HCT116 (cell line): Measurements from ENCODE around the gene AGBL1. TPM values are rescaled to one million over a fixed set of nuclear protein-coding genes. Genes with fewer than 3 reads are reported as not detected.

Experiments
- ATAC-seq: fragments of 200-7000 bp; cut with Tn5 transposase; 2 replicates; pipeline ENCODE4 v1.9.1; 2020; ENCODE audit warnings: mild to moderate bottlenecking, moderate library complexity
- BruUV-seq: library from RNA; stranded (reverse); fragments of 400-500 nt; replicated peaks from 2 replicates; lab custom pipeline; 2021; lab: Mats Ljungman, UMichigan
- CTCF ChIA-PET: fragments of 300-600 bp; sonication (Branson Sonifier 250); formaldehyde crosslinking; loops from one replicate; lab custom pipeline; 2021; ENCODE audit warnings: antibody characterized with exemption; lab: Charles Lee
- POLR2A ChIA-PET: fragments of 300-600, 350-600 bp; sonication (Branson Sonifier 250); formaldehyde crosslinking; loops from one replicate; lab custom pipeline; 2021; ENCODE audit warnings: antibody characterized with exemption; lab: Charles Lee
- RAD21 ChIA-PET, 2 experiments: fragments of 300-600 bp; sonication (Branson Sonifier 250); formaldehyde crosslinking; loops; one replicate each; lab custom pipeline; 2023; ENCODE audit warnings: low total read pairs in 2 of 2; ENCODE audit not compliant: uncharacterized antibody in 2 of 2, unreplicated experiment in 2 of 2, low non-redundant PET in 1 of 2; lab: Charles Lee
- DNase-seq: peaks from one replicate; pipeline ENCODE4 v3.0.0-alpha.2; 2010; ENCODE audit warnings: low read depth, low spot score
- H2AFZ ChIP-seq: fragments of 200-600 bp; shearing (Covaris generic), sonication (generic); 2 replicates; pipeline ENCODE4 v1.6.1; 2017; ENCODE audit warnings: low read depth, mixed run types, mixed read lengths, antibody characterized with exemption, low read length; ENCODE audit not compliant: poor library complexity, severe bottlenecking
- H3K27ac ChIP-seq: 2 replicates; pipeline ENCODE4 v1.5.1; 2012; ENCODE audit warnings: low read depth, low read length
- H3K27me3 ChIP-seq: fragments of 200-600 bp; sonication (generic); 2 replicates; pipeline ENCODE4 v1.6.1; 2016; ENCODE audit warnings: mixed run types, low read length, mixed read lengths; ENCODE audit not compliant: insufficient read depth
- H3K36me3 ChIP-seq, 2 experiments: fragments of 200-500 bp in 1 of 2; fragments of 200-600 bp in 1 of 2; sonication (Bioruptor generic) in 1 of 2; sonication (generic) in 1 of 2; 2 replicates each; pipeline versions ENCODE4 v1.5.1 to v1.6.1; 2014 to 2016; ENCODE audit warnings: low read length in 2 of 2, inconsistent platforms in 1 of 2, mixed read lengths in 1 of 2, mixed run types in 1 of 2; ENCODE audit not compliant: insufficient read depth in 2 of 2, control insufficient read depth in 1 of 2
- H3K4me1 ChIP-seq, 2 experiments: fragments of 200-600 bp in 1 of 2; sonication (generic) in 1 of 2; 2 replicates each; pipeline versions ENCODE4 v1.5.1 to v1.6.1; 2012 to 2017; ENCODE audit warnings: low read length in 2 of 2, inconsistent platforms in 1 of 2, mild to moderate bottlenecking in 1 of 2, mixed read lengths in 1 of 2, mixed run types in 1 of 2, moderate library complexity in 1 of 2; ENCODE audit not compliant: insufficient read depth in 2 of 2, control insufficient read depth in 1 of 2
- H3K4me2 ChIP-seq: fragments of 200-600 bp; sonication (generic); 2 replicates; pipeline ENCODE4 v1.6.1; 2017; ENCODE audit warnings: mixed run types, low read length, mixed read lengths
- H3K4me3 ChIP-seq, 2 experiments: fragments of 200-600 bp in 1 of 2; sonication (generic) in 1 of 2; replicated peaks in 1 of 2; 2 replicates each; pipeline ENCODE4 v1.5.1; 2011 to 2016; ENCODE audit warnings: low read length in 2 of 2, control low read depth in 1 of 2, low read depth in 1 of 2, mild to moderate bottlenecking in 1 of 2, mixed read lengths in 1 of 2, mixed run types in 1 of 2
- H3K79me2 ChIP-seq: fragments of 200-600 bp; sonication (generic); 2 replicates; pipeline ENCODE4 v1.6.1; 2017; ENCODE audit warnings: mild to moderate bottlenecking, mixed run types, low read length, moderate library complexity, mixed read lengths; ENCODE audit not compliant: insufficient read depth
- H3K9ac ChIP-seq: fragments of 200-600 bp; sonication (generic); 2 replicates; pipeline ENCODE4 v1.6.1; 2016; ENCODE audit warnings: low read length, mixed read lengths
- H3K9me2 ChIP-seq: fragments of 200-600 bp; sonication (generic), shearing (Covaris generic); 2 replicates; pipeline ENCODE4 v1.6.1; 2017; ENCODE audit warnings: mixed run types, mild to moderate bottlenecking, moderate library complexity; ENCODE audit not compliant: insufficient read depth
- H3K9me3 ChIP-seq, 2 experiments: fragments of 200-500 bp in 1 of 2; fragments of 200-600 bp in 1 of 2; sonication (Bioruptor generic) in 1 of 2; sonication (generic) in 1 of 2; 2 replicates each; pipeline ENCODE4 v1.6.1; 2014 to 2017; ENCODE audit warnings: low read length in 2 of 2, mixed read lengths in 2 of 2, inconsistent platforms in 1 of 2, low read depth in 1 of 2, mild to moderate bottlenecking in 1 of 2, mixed run types in 1 of 2, moderate library complexity in 1 of 2; ENCODE audit not compliant: control insufficient read depth in 1 of 2, insufficient read depth in 1 of 2
- H4K20me1 ChIP-seq: fragments of 200-600 bp; sonication (generic), shearing (Covaris generic); 2 replicates; pipeline ENCODE4 v1.6.1; 2017; ENCODE audit warnings: mixed run types, mild to moderate bottlenecking, moderate library complexity; ENCODE audit not compliant: insufficient read depth
- CBX3 ChIP-seq: IDR thresholded peaks from 2 replicates; pipeline ENCODE4 v1.6.1; 2012; ENCODE audit warnings: low read depth
- CEBPB ChIP-seq: IDR thresholded peaks from 2 replicates; pipeline ENCODE4 v1.6.1; 2012; ENCODE audit warnings: low read depth
- ELF1 ChIP-seq: IDR thresholded peaks from 2 replicates; pipeline ENCODE4 v1.6.1; 2012; ENCODE audit warnings: low read depth, borderline replicate concordance
- FOSL1 ChIP-seq: IDR thresholded peaks from 2 replicates; pipeline ENCODE4 v1.6.1; 2012; ENCODE audit warnings: low read depth
- JUND ChIP-seq: IDR thresholded peaks from 2 replicates; pipeline ENCODE4 v1.6.1; 2012
- POLR2A ChIP-seq: IDR thresholded peaks from 2 replicates; pipeline ENCODE4 v1.7.0; 2011; ENCODE audit warnings: borderline replicate concordance; ENCODE audit not compliant: insufficient read depth, insufficient read length; ENCODE audit errors: extremely low read depth
- POLR2AphosphoS5 ChIP-seq: IDR thresholded peaks from 2 replicates; pipeline ENCODE4 v1.6.1; 2011; ENCODE audit warnings: mild to moderate bottlenecking, low read depth, low read length, moderate library complexity
- TCF7L2 ChIP-seq: IDR thresholded peaks from 2 replicates; pipeline ENCODE4 v1.7.0; 2011; ENCODE audit warnings: borderline replicate concordance, inconsistent platforms; ENCODE audit not compliant: insufficient read depth, insufficient read length; ENCODE audit errors: extremely low read depth
- YY1 ChIP-seq: IDR thresholded peaks from 2 replicates; pipeline ENCODE4 v1.6.1; 2011; ENCODE audit warnings: low read length, low read depth, moderate library complexity, mild to moderate bottlenecking; ENCODE audit not compliant: insufficient replicate concordance; ENCODE audit errors: extremely low read depth
- ZNF274 ChIP-seq: fragments of 200-500 bp; sonication (Bioruptor generic); IDR thresholded peaks from 2 replicates; pipeline ENCODE4 v1.6.1; 2014; ENCODE audit warnings: mild to moderate bottlenecking, low read depth, low read length, inconsistent platforms
- intact Hi-C: fragments of 100-400 bp; cut with micrococcal nuclease; formaldehyde crosslinking; loops from 2 replicates; pipeline ENCODE4 v1.10.0; 2022
- total RNA-seq: library from RNA; stranded (reverse); gene quantifications from one replicate; pipeline ENCODE4 v1.2.1, GENCODE V29; 2021; ENCODE audit not compliant: unreplicated experiment
- TF ChIP-seq, protein P1 (sequence below): IDR thresholded peaks from 2 replicates; pipeline ENCODE4 v1.6.1; 2012
- TF ChIP-seq, protein P2 (sequence below): IDR thresholded peaks from 2 replicates; pipeline ENCODE4 v1.6.1; 2012
- TF ChIP-seq, protein P3 (sequence below): IDR thresholded peaks from 2 replicates; pipeline ENCODE4 v1.6.1; 2012; ENCODE audit warnings: low read depth

Gene AGBL1
- total RNA-seq, 1 experiment from 2014 or later, result not detected

DNA sequence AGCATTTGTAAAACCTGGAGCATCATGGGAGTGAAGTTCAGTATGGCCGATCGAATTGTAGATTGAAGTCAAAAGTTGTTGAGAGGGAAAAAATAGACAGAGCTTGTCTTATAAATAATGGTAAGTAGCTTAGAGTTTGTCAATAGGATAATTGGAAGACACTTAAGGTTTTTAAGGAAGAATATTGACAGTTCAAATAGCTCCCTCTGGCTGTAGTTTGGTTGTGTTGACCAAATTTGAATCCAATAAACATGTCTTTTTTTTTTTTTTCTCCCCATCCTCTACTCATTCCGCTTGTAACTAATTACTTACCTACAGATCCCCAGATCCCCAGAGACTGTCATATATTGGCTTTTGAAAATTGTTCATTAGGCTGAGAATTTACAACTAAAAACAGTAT, 677.0 kb downstream of the AGBL1 start:
- Histone ChIP-seq H3K9me3 (peaks cover 16 to 20% of the 10 kb centered on the region in 2 experiments; a peak in 2 of 4 replicates), H3K4me3 (no peak overlapping the region), H3K4me2 (no peak overlapping the region), H3K9me2 (no peaks in the 10 kb centered on the region), H2AFZ (no peak overlapping the region), H3K27ac (no peak overlapping the region), H3K4me1 (no peaks in the 10 kb centered on the region), H3K9ac (no peak overlapping the region), H3K27me3 (no peaks in the 10 kb centered on the region), H4K20me1 (no peaks in the 10 kb centered on the region), H3K36me3 (no peaks in the 10 kb centered on the region), H3K79me2 (no peaks in the 10 kb centered on the region)
- ATAC-seq (no peak), DNase-seq (no peak)
- intact Hi-C loops, result no loop called here
- ChIA-PET RAD21 (no interaction called here), POLR2A (no interaction called here), CTCF (no interaction called here)
- no TSS peak for BruUV-seq
- TF ChIP-seq POLR2A, result no peak
- TF ChIP-seq, protein P1, sequence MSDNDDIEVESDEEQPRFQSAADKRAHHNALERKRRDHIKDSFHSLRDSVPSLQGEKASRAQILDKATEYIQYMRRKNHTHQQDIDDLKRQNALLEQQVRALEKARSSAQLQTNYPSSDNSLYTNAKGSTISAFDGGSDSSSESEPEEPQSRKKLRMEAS, result no peak
- TF ChIP-seq, protein P2, sequence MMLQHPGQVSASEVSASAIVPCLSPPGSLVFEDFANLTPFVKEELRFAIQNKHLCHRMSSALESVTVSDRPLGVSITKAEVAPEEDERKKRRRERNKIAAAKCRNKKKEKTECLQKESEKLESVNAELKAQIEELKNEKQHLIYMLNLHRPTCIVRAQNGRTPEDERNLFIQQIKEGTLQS, result no peak
- TF ChIP-seq POLR2AphosphoS5, result no peak
- TF ChIP-seq YY1, result no peak
- no peak for TF ChIP-seq CEBPB
- TF ChIP-seq FOSL1, result no peak
- no peak for TF ChIP-seq CBX3
- TF ChIP-seq ELF1, result no peak
- TF ChIP-seq, protein P3, sequence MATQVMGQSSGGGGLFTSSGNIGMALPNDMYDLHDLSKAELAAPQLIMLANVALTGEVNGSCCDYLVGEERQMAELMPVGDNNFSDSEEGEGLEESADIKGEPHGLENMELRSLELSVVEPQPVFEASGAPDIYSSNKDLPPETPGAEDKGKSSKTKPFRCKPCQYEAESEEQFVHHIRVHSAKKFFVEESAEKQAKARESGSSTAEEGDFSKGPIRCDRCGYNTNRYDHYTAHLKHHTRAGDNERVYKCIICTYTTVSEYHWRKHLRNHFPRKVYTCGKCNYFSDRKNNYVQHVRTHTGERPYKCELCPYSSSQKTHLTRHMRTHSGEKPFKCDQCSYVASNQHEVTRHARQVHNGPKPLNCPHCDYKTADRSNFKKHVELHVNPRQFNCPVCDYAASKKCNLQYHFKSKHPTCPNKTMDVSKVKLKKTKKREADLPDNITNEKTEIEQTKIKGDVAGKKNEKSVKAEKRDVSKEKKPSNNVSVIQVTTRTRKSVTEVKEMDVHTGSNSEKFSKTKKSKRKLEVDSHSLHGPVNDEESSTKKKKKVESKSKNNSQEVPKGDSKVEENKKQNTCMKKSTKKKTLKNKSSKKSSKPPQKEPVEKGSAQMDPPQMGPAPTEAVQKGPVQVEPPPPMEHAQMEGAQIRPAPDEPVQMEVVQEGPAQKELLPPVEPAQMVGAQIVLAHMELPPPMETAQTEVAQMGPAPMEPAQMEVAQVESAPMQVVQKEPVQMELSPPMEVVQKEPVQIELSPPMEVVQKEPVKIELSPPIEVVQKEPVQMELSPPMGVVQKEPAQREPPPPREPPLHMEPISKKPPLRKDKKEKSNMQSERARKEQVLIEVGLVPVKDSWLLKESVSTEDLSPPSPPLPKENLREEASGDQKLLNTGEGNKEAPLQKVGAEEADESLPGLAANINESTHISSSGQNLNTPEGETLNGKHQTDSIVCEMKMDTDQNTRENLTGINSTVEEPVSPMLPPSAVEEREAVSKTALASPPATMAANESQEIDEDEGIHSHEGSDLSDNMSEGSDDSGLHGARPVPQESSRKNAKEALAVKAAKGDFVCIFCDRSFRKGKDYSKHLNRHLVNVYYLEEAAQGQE, result no peak
- no peak for TF ChIP-seq ZNF274
- no peak for TF ChIP-seq JUND
- no peak for TF ChIP-seq TCF7L2
